ENCODE measurements around the gene ATXN7L2.

Gene ATXN7L2

GRCh38 chr1:109476825-109477224 is 6.9 kb upstream of the ATXN7L2 start:
- DNase-seq, result no peak

- DNase-seq, result no peak
Measured at GRCh38 chr1:109477821-109478220, 5.9 kb upstream of the ATXN7L2 start.

- peak; percentile 32 for DNase-seq
Measured at GRCh38 chr1:109478806-109479205, 4.9 kb upstream of the ATXN7L2 start.

GRCh38 chr1:109479311-109479710 is 4.4 kb upstream of the ATXN7L2 start:
- DNase-seq, result no peak

GRCh38 chr1:109479901-109480300 is 3.8 kb upstream of the ATXN7L2 start:
- DNase-seq, result no peak

- no peak for DNase-seq
Measured at GRCh38 chr1:109481646-109482045, 2.1 kb upstream of the ATXN7L2 start.

GRCh38 chr1:109482242-109482641 is 1.5 kb upstream of the ATXN7L2 start:
- no peak for DNase-seq

GRCh38 chr1:109482791-109483671 is 674 bp upstream of the ATXN7L2 start:
- peak; percentile 57 for DNase-seq

GRCh38 chr1:109484519-109484975 is 842 bp downstream of the ATXN7L2 start:
- no peak for DNase-seq

GRCh38 chr1:109485001-109485400 is 1.3 kb downstream of the ATXN7L2 start:
- DNase-seq, result no peak

- DNase-seq, result no peak
Measured at GRCh38 chr1:109487261-109487660, 3.6 kb downstream of the ATXN7L2 start.

- DNase-seq, result no peak
Measured at GRCh38 chr1:109488201-109488600, 4.5 kb downstream of the ATXN7L2 start.

- DNase-seq, result no peak
Measured at GRCh38 chr1:109488696-109489095, 5.0 kb downstream of the ATXN7L2 start.

- peak; percentile 76 for DNase-seq
Measured at GRCh38 chr1:109490029-109490933, 6.6 kb downstream of the ATXN7L2 start.

- no peak for DNase-seq
Measured at GRCh38 chr1:109490934-109491302, 7.2 kb downstream of the ATXN7L2 start.

GRCh38 chr1:109491372-109491771 is 7.7 kb downstream of the ATXN7L2 start:
- no peak for DNase-seq

- no peak for DNase-seq
Measured at GRCh38 chr1:109492779-109493178, 9.1 kb downstream of the ATXN7L2 start.

GRCh38 chr1:109493227-109493626 is 9.5 kb downstream of the ATXN7L2 start:
- DNase-seq, result no peak

- peak; percentile 80 for DNase-seq
Measured at GRCh38 chr1:109493805-109494539, 10.3 kb downstream of the ATXN7L2 start, which contains the start of gene CYB561D1. CYB561D1 (plus strand) TSS chr1:109494094; CDS start chr1:109494140, 46 bp downstream.

- DNase-seq, result no peak
Measured at GRCh38 chr1:109495738-109496137, 12.0 kb downstream of the ATXN7L2 start.

GRCh38 chr1:109497449-109498160 is 13.9 kb downstream of the ATXN7L2 start:
- no peak for DNase-seq

- DNase-seq, result no peak
Measured at GRCh38 chr1:109498161-109498801, 14.6 kb downstream of the ATXN7L2 start.

All from CD4-positive, alpha-beta T cell treated with Interleukin-4 for 4 hours (primary cell).